Measurements from ENCODE around the gene RAB4B. TPM values are rescaled to one million over a fixed set of nuclear protein-coding genes. Genes with fewer than 3 reads are reported as not detected.
A peak's percentile ranks its signal among the peaks of the same experiment; 100 is the strongest.
"Not testable (repeated sequence)": the region's sequence is repeated elsewhere in the genome, so short reads cannot be mapped to it uniquely, and the experiment has no call there.

The RAB4B gene
- total RNA-seq, 5 donors from 2014 or later (not counting 1 experiment from before 2014, with no cell fraction given), result 42.4 to 77.9 (median 63.2) TPM

DNA sequence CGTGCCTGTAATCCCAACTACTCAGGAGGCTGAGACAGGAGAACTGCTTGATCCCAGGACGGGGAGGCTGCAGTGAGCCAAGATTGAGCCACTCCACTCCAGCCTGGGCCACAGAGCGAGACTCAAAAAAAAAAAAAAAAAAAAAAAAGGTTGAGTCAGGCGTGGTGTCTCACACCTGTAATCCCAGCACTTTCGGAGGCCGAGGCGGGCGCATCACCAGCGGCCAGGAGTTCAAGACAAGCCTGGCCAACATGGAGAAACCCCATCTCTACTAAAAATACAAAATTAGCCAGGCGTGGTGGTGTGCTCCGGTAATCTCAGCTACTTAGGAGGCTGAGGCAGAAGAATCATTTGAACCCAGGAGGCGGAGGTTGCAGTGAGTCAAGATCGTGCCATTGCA lies 11.7 kb upstream of the RAB4B start:
- H3K9me3 Mint-ChIP-seq; H3K27me3 Mint-ChIP-seq; H3K27ac ChIP-seq (ENCODE audit: low read length); H3K27ac Mint-ChIP-seq; H3K9me3 ChIP-seq; ATAC-seq (replicated peaks in 1 of 4); H3K27me3 ChIP-seq (replicated peaks in 1 of 2; ENCODE audit: control insufficient read depth in 2 of 2, extremely low read depth in 1 of 2, insufficient read depth in 2 of 2, low read length in 1 of 2); H3K4me3 Mint-ChIP-seq; DNase-seq; H3K4me3 ChIP-seq (ENCODE audit: control insufficient read depth in 1 of 2, extremely low read depth in 1 of 2, low read length in 1 of 2): not testable (repeated sequence)
- H3K36me3 Mint-ChIP-seq, result peaks cover 58% of the 10 kb centered on the region
- peaks cover 42 to 51% (median 50%) of the 10 kb centered on the region in 3 donors for H3K4me1 Mint-ChIP-seq
- ChIA-PET POLR2A (interaction anchor here in 1 of 2 donors (0.7 kb wide), 1 partner anchor 68 kb away, joined by 4 read pairs; no protein-coding TSS in a partner anchor), CTCF (interaction anchor here in 1 of 2 donors (0.8 kb wide), 1 partner anchor 11 kb away, joined by 3 read pairs; no protein-coding TSS in a partner anchor)
- peaks cover 6 to 60% of the 10 kb centered on the region in 2 experiments for H3K4me1 ChIP-seq (ENCODE audit: control insufficient read depth in 1 of 2, extremely low read depth in 1 of 2, insufficient read depth in 2 of 2, low read length in 2 of 2)
- 98% methylated on average over 9 of the region's 13 CpGs for WGBS (ENCODE audit: insufficient coverage)
- H3K36me3 ChIP-seq (ENCODE audit: control insufficient read depth in 2 of 2, extremely low read depth in 1 of 2, insufficient read depth in 1 of 2, low read length in 1 of 2), result peaks cover 19 to 47% of the 10 kb centered on the region in 2 donors

DNA sequence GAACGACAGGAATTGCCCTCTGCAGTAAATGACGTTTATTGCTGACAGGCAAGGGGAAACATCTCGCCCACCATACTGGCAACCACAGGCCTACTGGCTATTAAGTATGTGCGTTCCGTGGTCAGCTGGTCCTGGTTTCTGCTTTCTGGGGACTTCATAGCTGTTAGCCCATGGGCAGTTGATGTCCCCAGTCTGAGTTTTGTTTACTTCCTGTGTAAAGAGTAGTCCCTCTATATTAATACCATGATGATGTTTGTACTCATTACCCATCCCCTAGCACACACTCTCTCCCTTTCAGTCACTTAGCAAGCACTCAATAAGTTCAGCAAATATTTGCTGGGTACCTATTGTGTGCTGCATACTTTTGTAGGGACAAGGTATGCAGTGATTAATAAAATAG lies 9.2 kb upstream of the RAB4B start:
- no peak overlapping the region for H3K4me3 Mint-ChIP-seq
- ATAC-seq (replicated peaks in 1 of 4), result no peak
- H3K27ac Mint-ChIP-seq, result peak overlapping the region in 1 of 2 donors; percentile 19
- H3K9me3 ChIP-seq, result no peaks in the 10 kb centered on the region
- 80% methylated on average over 1 of the region's 5 CpGs for WGBS (ENCODE audit: insufficient coverage)
- H3K36me3 ChIP-seq (ENCODE audit: control insufficient read depth in 2 of 2, extremely low read depth in 1 of 2, insufficient read depth in 1 of 2, low read length in 1 of 2), result peaks cover 3 to 25% of the 10 kb centered on the region in 2 donors
- peaks cover 6 to 35% of the 10 kb centered on the region in 2 experiments for H3K4me1 ChIP-seq (ENCODE audit: control insufficient read depth in 1 of 2, extremely low read depth in 1 of 2, insufficient read depth in 2 of 2, low read length in 2 of 2)
- H3K4me3 ChIP-seq (ENCODE audit: control insufficient read depth in 1 of 2, extremely low read depth in 1 of 2, low read length in 1 of 2), result no peak overlapping the region
- ChIA-PET POLR2A (no interaction called here), CTCF (interaction anchor here in 1 of 2 donors (0.6 kb wide), 1 partner anchor 360 kb away, joined by 3 read pairs; no protein-coding TSS in a partner anchor)
- no peak for DNase-seq
- no peak overlapping the region for H3K27ac ChIP-seq (ENCODE audit: low read length)
- no peaks in the 10 kb centered on the region for H3K27me3 ChIP-seq (replicated peaks in 1 of 2; ENCODE audit: control insufficient read depth in 2 of 2, extremely low read depth in 1 of 2, insufficient read depth in 2 of 2, low read length in 1 of 2)
- H3K4me1 Mint-ChIP-seq, result peaks cover 31 to 36% (median 34%) of the 10 kb centered on the region in 3 donors
- H3K27me3 Mint-ChIP-seq, result no peaks in the 10 kb centered on the region
- H3K36me3 Mint-ChIP-seq, result peaks cover 35% of the 10 kb centered on the region
- peaks cover 0 to 3% (median 0%) of the 10 kb centered on the region in 3 donors for H3K9me3 Mint-ChIP-seq

- Mint-ChIP-seq H3K36me3 (peaks cover 16% of the 10 kb centered on the region), H3K27ac (peak overlapping the region; percentile 19 to 73), H3K4me1 (peaks cover 10 to 21% (median 16%) of the 10 kb centered on the region in 3 donors)
- H3K9me3 ChIP-seq; H3K36me3 ChIP-seq (ENCODE audit: control insufficient read depth in 2 of 2, extremely low read depth in 1 of 2, insufficient read depth in 1 of 2, low read length in 1 of 2); POLR2A ChIA-PET; H3K27me3 ChIP-seq (replicated peaks in 1 of 2; ENCODE audit: control insufficient read depth in 2 of 2, extremely low read depth in 1 of 2, insufficient read depth in 2 of 2, low read length in 1 of 2); H3K27ac ChIP-seq (ENCODE audit: low read length); H3K4me3 Mint-ChIP-seq; H3K4me3 ChIP-seq (ENCODE audit: control insufficient read depth in 1 of 2, extremely low read depth in 1 of 2, low read length in 1 of 2); H3K9me3 Mint-ChIP-seq; H3K27me3 Mint-ChIP-seq: not testable (repeated sequence)
- DNase-seq (peak in 1 of 35 experiments; percentile 22), ATAC-seq (replicated peaks in 1 of 4) (peak in 3 of 4 experiments; percentile 36 to 54 (median 48))
- WGBS (ENCODE audit: insufficient coverage), result 89% methylated on average over 6 of the region's 10 CpGs
- CTCF ChIA-PET, result interaction anchor here in 1 of 2 donors (0.9 kb wide), 1 partner anchor 17 kb away, joined by 3 read pairs; no protein-coding TSS in a partner anchor
- H3K4me1 ChIP-seq (ENCODE audit: control insufficient read depth in 1 of 2, extremely low read depth in 1 of 2, insufficient read depth in 2 of 2, low read length in 2 of 2), result peaks cover 0 to 13% of the 10 kb centered on the region in 2 experiments
Observed at GRCh38 chr19:40771101-40771862, 6.8 kb upstream of the RAB4B start.

GRCh38 chr19:40774916-40775631 lies 3.0 kb upstream of the RAB4B start, which contains the start of gene MIA:
Gene MIA (plus strand): TSS chr19:40775521. CDS start chr19:40775543, 22 bp downstream.
- H3K27ac ChIP-seq (ENCODE audit: low read length), result no peak within 1 kb of the TSS
- H3K27me3 ChIP-seq (replicated peaks in 1 of 2; ENCODE audit: control insufficient read depth in 2 of 2, extremely low read depth in 1 of 2, insufficient read depth in 2 of 2, low read length in 1 of 2), result no peaks in the 10 kb centered on the region
- ChIA-PET POLR2A (no interaction called here), CTCF (interaction anchor here in 1 of 2 donors (1.1 kb wide), 1 partner anchor 32 kb away, joined by 4 read pairs; no protein-coding TSS in a partner anchor)
- Mint-ChIP-seq H3K27ac (peak within 1 kb of the TSS; percentile 28 to 74), H3K36me3 (peaks cover 10% of the 10 kb centered on the region), H3K4me1 (peaks cover 32 to 39% (median 39%) of the 10 kb centered on the region in 3 donors), H3K9me3 (peaks cover 0 to 3% (median 0%) of the 10 kb centered on the region in 3 donors), H3K4me3 (no peak within 1 kb of the TSS), H3K27me3 (no peaks in the 10 kb centered on the region)
- WGBS (ENCODE audit: insufficient coverage), result no CpG with 5 or more reads among the region's 9 CpGs
- ATAC-seq (replicated peaks in 1 of 4) (no peak), DNase-seq (no peak)
- H3K4me1 ChIP-seq (ENCODE audit: control insufficient read depth in 1 of 2, extremely low read depth in 1 of 2, insufficient read depth in 2 of 2, low read length in 2 of 2), result peaks cover 9 to 35% of the 10 kb centered on the region in 2 experiments
- H3K4me3 ChIP-seq (ENCODE audit: control insufficient read depth in 1 of 2, extremely low read depth in 1 of 2, low read length in 1 of 2), result no peak within 1 kb of the TSS
- peaks cover 0 to 3% of the 10 kb centered on the region in 2 donors for H3K36me3 ChIP-seq (ENCODE audit: control insufficient read depth in 2 of 2, extremely low read depth in 1 of 2, insufficient read depth in 1 of 2, low read length in 1 of 2)
- H3K9me3 ChIP-seq, result no peaks in the 10 kb centered on the region

GRCh38 chr19:40775632-40776022 lies 2.4 kb upstream of the RAB4B start:
- H3K27me3 ChIP-seq (replicated peaks in 1 of 2; ENCODE audit: control insufficient read depth in 2 of 2, extremely low read depth in 1 of 2, insufficient read depth in 2 of 2, low read length in 1 of 2), result no peaks in the 10 kb centered on the region
- no peak overlapping the region for H3K4me3 ChIP-seq (ENCODE audit: control insufficient read depth in 1 of 2, extremely low read depth in 1 of 2, low read length in 1 of 2)
- H3K4me3 Mint-ChIP-seq, result no peak overlapping the region
- peaks cover 9 to 32% of the 10 kb centered on the region in 2 experiments for H3K4me1 ChIP-seq (ENCODE audit: control insufficient read depth in 1 of 2, extremely low read depth in 1 of 2, insufficient read depth in 2 of 2, low read length in 2 of 2)
- H3K27me3 Mint-ChIP-seq, result no peaks in the 10 kb centered on the region
- peaks cover 8% of the 10 kb centered on the region for H3K36me3 Mint-ChIP-seq
- peaks cover 0 to 5% of the 10 kb centered on the region in 2 donors for H3K36me3 ChIP-seq (ENCODE audit: control insufficient read depth in 2 of 2, extremely low read depth in 1 of 2, insufficient read depth in 1 of 2, low read length in 1 of 2)
- no peaks in the 10 kb centered on the region for H3K9me3 ChIP-seq
- H3K4me1 Mint-ChIP-seq, result peaks cover 29 to 41% (median 41%) of the 10 kb centered on the region in 3 donors
- no peak overlapping the region for H3K27ac ChIP-seq (ENCODE audit: low read length)
- peak overlapping the region in 1 of 2 donors; percentile 52 for H3K27ac Mint-ChIP-seq
- no peak for DNase-seq
- no peak for ATAC-seq (replicated peaks in 1 of 4)
- ChIA-PET CTCF (no interaction called here), POLR2A (no interaction called here)
- peaks cover 0 to 3% (median 0%) of the 10 kb centered on the region in 3 donors for H3K9me3 Mint-ChIP-seq
- WGBS (ENCODE audit: insufficient coverage), result 100% methylated on average over 2 of the region's 10 CpGs

GRCh38 chr19:40776364-40776763 lies 1.7 kb upstream of the RAB4B start:
- H3K27me3 ChIP-seq (replicated peaks in 1 of 2; ENCODE audit: control insufficient read depth in 2 of 2, extremely low read depth in 1 of 2, insufficient read depth in 2 of 2, low read length in 1 of 2), result no peaks in the 10 kb centered on the region
- peak overlapping the region; percentile 74 to 96 for H3K27ac Mint-ChIP-seq
- H3K9me3 Mint-ChIP-seq, result no peaks in the 10 kb centered on the region
- H3K36me3 ChIP-seq (ENCODE audit: control insufficient read depth in 2 of 2, extremely low read depth in 1 of 2, insufficient read depth in 1 of 2, low read length in 1 of 2), result peaks cover 0 to 5% of the 10 kb centered on the region in 2 donors
- ChIA-PET CTCF (interaction anchor here in 1 of 2 donors (1.4 to 2.6 kb wide), 3 partner anchors 43 to 113 kb away, joined by 3 to 11 read pairs (median 8); partner anchors contain the start of genes COQ8B and ITPKC), POLR2A (no interaction called here)
- H3K9me3 ChIP-seq, result no peaks in the 10 kb centered on the region
- DNase-seq (no peak), ATAC-seq (replicated peaks in 1 of 4) (no peak)
- peaks cover 6% of the 10 kb centered on the region for H3K36me3 Mint-ChIP-seq
- peak overlapping the region; percentile 86 for H3K27ac ChIP-seq (ENCODE audit: low read length)
- no CpG with 5 or more reads among the region's 7 CpGs for WGBS (ENCODE audit: insufficient coverage)
- H3K27me3 Mint-ChIP-seq, result no peaks in the 10 kb centered on the region
- H3K4me1 Mint-ChIP-seq, result peaks cover 23 to 37% (median 37%) of the 10 kb centered on the region in 3 donors
- peak overlapping the region in 1 of 3 donors; percentile 83 for H3K4me3 Mint-ChIP-seq
- no peak overlapping the region for H3K4me3 ChIP-seq (ENCODE audit: control insufficient read depth in 1 of 2, extremely low read depth in 1 of 2, low read length in 1 of 2)
- peaks cover 9 to 26% of the 10 kb centered on the region in 2 experiments for H3K4me1 ChIP-seq (ENCODE audit: control insufficient read depth in 1 of 2, extremely low read depth in 1 of 2, insufficient read depth in 2 of 2, low read length in 2 of 2)

All from T-cell (primary cell).